T follicular helper cell (primary cell): ENCODE measurements around the gene TBX4.
"Not testable (repeated sequence)": the region's sequence is repeated elsewhere in the genome, so short reads cannot be mapped to it uniquely, and the experiment has no call there.

Experiments used
- DNase-seq: peaks from one replicate; pipeline ENCODE4 v3.0.0-alpha.2; 2020; ENCODE audit warnings: low read depth

TBX4 gene

GRCh38 chr17:61498042-61498994, 46.1 kb downstream of the TBX4 start:
- no peak for DNase-seq

- no peak for DNase-seq
Measured at GRCh38 chr17:61499632-61500031, 47.4 kb downstream of the TBX4 start.

GRCh38 chr17:61500287-61500686, 48.1 kb downstream of the TBX4 start:
- no peak for DNase-seq

- no peak for DNase-seq
Measured at GRCh38 chr17:61502292-61502691, 50.1 kb downstream of the TBX4 start.

GRCh38 chr17:61503961-61504360, 51.7 kb downstream of the TBX4 start:
- no peak for DNase-seq

- no peak for DNase-seq
Measured at GRCh38 chr17:61504697-61505096, 52.5 kb downstream of the TBX4 start.

- no peak for DNase-seq
Measured at GRCh38 chr17:61505846-61506627, 53.8 kb downstream of the TBX4 start.

GRCh38 chr17:61507383-61508066, 55.3 kb downstream of the TBX4 start:
- no peak for DNase-seq

GRCh38 chr17:61508912-61509311, 56.7 kb downstream of the TBX4 start:
- no peak for DNase-seq

- DNase-seq, result not testable (repeated sequence)
Measured at GRCh38 chr17:61509454-61509853, 57.2 kb downstream of the TBX4 start.

- DNase-seq, result no peak
Measured at GRCh38 chr17:61510237-61510636, 58.0 kb downstream of the TBX4 start.

GRCh38 chr17:61510991-61511390, 58.8 kb downstream of the TBX4 start:
- DNase-seq, result no peak

GRCh38 chr17:61511480-61512182, 59.4 kb downstream of the TBX4 start:
- DNase-seq, result no peak

- DNase-seq, result no peak
Measured at GRCh38 chr17:61514491-61514890, 62.3 kb downstream of the TBX4 start.

- no peak for DNase-seq
Measured at GRCh38 chr17:61517265-61517664, 65.0 kb downstream of the TBX4 start.

GRCh38 chr17:61517843-61518606, 65.8 kb downstream of the TBX4 start:
- DNase-seq, result no peak

GRCh38 chr17:61519139-61519538, 66.9 kb downstream of the TBX4 start:
- no peak for DNase-seq

- no peak for DNase-seq
Measured at GRCh38 chr17:61519754-61520440, 67.7 kb downstream of the TBX4 start.

GRCh38 chr17:61520897-61521296, 68.7 kb downstream of the TBX4 start:
- no peak for DNase-seq

GRCh38 chr17:61522088-61522487, 69.9 kb downstream of the TBX4 start:
- no peak for DNase-seq
